GM18951 (cell line): ENCODE data around the gene DDX39A.
A peak's percentile ranks its signal among the peaks of the same experiment; 100 is the strongest.
"Not testable (repeated sequence)": the region's sequence is repeated elsewhere in the genome, so short reads cannot be mapped to it uniquely, and the experiment has no call there.

Experiments used
- POLR2A ChIP-seq: IDR thresholded peaks from 4 replicates; pipeline ENCODE4 v1.6.1; 2011; ENCODE audit warnings: mild to moderate bottlenecking; ENCODE audit not compliant: insufficient read length, insufficient read depth; ENCODE audit errors: extremely low read depth
- in situ Hi-C: fragments of 300-500 bp; cut with MboI; formaldehyde crosslinking; loops from one replicate; pipeline ENCODE4 v1.12.0; 2022; ENCODE audit warnings: low sequenced_read_pairs, mixed read lengths, inconsistent platforms; ENCODE audit not compliant: unreplicated experiment

The DDX39A gene

DNA sequence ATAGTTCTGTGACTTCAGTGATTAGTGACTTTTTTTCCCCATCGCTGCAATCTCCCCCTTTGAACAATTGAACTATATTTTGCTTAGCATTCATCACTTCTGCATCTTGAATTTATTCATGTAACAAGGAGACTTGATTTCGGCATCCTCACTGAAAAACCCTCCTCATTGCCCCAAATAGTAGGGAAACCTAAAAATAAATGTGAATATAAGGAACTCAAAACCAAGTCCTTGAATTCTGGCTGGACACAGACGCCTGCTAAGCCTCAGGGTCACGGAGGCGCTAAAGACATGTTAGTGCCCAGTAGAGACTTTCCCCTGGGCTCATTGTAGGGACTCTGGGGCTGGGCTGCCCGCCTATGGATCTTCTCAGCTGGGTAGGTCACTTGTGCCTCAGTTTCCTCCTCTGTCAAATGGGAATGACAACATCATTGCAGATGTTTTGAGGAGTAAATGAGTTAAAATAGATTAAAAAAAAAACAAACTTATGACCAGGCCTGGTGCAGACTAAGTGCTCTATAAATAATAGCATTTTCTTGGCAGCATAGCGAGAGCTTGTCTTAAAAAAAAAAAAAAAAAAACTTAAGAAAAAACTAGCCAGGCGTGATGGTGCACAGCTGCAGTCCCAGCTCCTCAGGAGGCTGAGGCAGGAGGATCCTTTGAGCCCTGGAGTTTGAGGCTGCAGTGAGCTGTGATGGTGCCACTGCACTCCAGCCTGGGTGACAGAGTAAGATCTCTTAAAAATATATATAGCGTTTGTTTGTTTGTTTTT is 39.7 kb downstream of the DDX39A start:
- TF ChIP-seq POLR2A: no peak
- in situ Hi-C loops: no loop called here

DNA sequence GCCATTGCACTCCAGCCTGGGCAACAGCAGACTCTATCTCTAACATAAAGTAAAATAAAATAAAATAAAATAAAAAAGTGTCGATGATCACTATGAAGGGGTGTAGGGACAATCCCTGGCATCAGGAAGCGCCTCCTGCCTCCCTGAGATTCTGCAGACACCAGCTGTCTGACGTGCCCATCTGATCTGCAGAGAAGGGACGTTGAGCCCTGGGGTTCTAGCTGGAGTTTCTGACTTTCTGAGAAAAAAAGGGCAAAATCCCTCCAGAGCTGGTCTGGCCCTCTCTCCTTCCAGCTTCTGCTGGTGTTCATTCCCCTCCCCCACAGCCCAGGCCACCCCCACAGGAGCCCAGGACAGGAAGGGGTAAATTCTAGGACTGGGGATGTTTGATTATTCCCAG is 40.3 kb downstream of the DDX39A start:
- TF ChIP-seq POLR2A: no peak
- in situ Hi-C loops: no loop called here

DNA sequence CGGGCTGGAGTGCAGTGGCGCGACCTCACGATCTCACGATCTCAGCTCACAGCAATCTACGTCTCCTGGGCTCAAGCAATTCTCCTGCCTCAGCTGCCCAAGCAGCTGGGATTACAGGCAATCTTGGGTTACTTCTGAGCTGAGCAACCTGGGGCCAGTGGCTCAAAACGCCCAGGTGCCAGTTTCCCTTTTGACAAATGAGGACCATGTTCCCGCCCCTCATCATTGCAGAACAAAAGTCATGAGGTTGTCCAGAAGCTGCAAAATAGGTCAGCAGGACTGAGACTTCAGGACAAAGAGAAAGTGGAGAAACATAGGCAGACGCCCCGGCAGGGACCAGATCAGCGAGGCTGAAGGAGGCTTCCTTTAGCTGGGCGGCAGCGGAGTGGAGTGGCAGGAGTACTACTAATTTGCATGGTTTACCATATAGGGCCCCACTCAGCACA is 41.2 kb downstream of the DDX39A start:
- TF ChIP-seq POLR2A: no peak

DNA sequence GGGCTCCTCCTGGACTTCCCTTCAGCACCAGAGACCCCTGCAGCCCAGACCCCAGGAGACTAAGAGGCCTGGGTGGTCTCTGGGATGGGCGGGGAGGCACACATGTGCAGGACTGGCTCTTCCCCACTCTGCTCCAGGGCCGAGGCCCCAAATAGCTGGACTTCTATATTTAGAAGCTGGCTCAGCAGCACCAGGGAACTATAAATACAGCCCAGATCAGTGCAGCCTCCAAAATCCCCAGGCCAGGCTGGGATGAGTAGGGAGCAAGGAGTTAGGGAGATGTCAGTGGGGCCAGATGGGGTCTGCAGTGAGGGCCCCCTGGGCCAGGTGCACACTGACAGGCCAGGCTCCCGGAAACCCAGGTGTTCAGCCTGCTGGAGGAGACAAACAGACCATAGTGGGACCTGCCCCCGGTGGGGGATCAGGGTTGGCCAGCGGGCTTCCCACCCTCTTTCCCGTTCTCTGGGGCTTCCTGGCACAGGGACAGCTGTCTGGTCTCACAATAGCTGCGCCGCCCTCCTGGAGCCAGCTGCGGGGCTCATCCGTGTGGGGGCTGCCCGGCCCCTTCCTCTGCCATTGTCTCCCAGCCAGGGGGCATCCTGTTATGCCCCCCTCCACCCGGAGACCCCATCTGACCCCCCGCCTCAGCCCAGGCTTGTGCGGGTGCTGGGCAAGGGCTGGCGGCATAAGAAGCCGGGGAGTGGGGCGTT is 43.4 kb downstream of the DDX39A start:
- TF ChIP-seq POLR2A: no peak
- in situ Hi-C loops: no loop called here

More for the DNA sequence above, 41.2 kb downstream of the DDX39A start:
- in situ Hi-C loops: no loop called here

DNA sequence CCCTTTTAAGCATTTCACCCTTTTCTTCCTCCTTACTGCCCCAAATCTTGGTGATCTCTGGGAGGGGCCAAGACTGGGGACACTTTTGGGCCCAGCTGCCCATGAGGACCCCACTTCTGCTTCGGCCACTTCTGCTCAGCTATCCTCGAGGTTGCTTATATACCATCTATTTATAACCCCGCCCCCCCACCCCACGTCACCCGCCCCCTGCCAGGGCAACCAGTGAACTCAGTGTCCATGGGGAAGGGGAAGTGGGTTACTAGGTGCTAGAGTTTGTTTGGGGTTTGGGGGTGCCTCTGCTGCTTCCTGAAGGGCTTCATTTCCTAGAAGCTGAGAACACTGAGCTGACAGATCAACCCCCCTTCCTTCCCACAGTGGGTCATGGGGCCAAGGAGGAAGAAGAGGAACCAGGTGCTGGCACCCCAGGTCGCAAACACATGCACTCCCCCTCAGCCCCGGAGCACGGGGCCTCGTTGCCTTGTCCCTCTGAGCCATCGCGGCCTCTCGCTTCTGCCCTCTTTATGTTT is 44.0 kb downstream of the DDX39A start:
- TF ChIP-seq POLR2A: peak; percentile 8
- in situ Hi-C loops: no loop called here

DNA sequence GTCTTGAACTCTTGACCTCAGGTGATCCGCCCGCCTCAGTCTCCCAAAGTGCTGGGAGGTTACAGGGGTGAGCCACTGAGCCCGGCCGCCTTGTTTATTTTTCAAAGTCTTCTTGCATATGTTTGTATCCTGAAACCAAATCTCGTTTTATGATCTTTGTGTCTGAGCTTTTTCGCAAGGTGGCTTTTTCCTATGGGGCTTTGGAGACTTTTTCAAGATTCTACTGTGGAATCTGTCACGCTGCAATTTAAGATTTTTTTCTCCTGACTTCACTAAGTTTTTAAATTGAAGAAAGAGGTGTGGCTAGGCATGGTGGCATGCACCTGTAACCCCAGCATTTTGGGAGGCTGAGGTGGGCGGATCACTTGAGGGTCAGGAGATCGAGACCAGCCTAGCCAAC is 44.8 kb downstream of the DDX39A start:
- in situ Hi-C loops: not testable (repeated sequence)

DNA sequence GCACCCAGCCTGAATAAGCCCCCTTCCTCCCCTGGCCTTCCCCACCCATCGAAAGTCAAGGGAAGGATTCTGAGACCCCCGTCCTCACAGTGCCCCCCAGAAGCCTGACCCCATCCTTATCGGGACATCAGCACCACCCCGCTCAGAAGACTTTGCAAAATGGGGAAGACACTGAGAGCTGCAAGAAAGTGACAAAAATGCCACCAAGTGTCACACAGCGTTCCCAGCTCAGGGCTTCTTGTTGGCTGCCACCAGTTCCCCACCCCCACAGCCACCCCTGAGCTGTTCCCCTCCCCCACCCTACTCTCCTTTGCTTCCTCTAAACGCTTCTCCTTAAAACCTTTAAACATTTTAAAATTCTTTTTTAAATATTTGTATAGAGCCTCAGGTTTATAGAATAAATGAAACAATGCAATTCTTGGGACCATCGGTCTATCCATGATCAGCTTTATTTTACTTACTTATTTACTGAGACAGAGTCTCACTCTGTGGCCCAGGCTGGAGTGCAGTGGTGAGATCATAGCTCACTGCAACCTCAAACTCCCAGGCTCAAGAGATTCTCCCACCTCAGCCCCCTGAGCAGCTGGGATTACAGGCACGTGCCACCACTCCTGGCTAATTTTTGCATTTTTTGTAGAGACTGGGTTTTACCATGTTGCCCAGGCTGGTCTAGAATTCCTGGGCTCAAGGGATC is 46.6 kb downstream of the DDX39A start:
- in situ Hi-C loops: not testable (repeated sequence)

DNA sequence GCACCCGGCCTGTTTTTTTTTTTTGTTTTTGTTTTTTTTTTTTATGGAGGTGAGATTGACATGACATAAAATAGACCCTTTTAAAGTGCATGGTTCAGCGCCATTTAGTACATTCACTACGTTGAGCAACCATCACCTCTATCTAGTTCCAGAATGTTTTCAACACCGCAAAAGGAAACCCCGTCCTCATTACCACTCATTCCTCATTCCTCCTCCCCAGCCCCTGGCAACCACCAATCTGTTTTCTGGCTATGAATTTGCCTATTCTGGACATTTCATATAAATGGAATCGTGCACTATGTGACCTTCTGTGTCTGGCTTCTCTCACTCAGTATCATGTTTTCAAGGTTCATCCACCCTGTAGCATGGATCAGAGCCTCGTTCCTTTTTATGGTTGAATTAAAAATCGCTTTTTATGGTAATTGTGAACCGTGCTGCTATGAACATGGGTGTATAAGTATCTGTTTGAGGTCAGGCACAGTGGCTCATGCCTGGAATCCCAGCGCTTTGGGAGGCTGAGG is 47.8 kb downstream of the DDX39A start:
- in situ Hi-C loops: no loop called here
- TF ChIP-seq POLR2A: no peak

DNA sequence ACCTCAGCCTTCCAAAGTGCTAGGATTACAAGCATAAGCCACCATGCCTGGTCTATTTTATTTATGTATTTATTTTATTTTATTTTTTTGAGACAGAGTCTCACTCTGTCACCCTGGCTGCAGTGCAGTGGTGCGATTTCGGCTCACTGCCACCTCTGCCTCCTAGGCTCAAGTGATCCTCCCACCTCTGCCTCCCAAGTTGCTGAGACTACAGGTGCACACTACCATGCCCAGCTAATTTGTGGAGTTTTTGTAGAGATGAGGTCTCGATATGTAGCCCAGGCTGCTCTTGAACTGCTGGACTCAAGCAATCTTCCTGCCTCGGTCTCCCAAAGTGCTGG is 48.2 kb downstream of the DDX39A start:
- TF ChIP-seq POLR2A: no peak
- in situ Hi-C loops: no loop called here

DNA sequence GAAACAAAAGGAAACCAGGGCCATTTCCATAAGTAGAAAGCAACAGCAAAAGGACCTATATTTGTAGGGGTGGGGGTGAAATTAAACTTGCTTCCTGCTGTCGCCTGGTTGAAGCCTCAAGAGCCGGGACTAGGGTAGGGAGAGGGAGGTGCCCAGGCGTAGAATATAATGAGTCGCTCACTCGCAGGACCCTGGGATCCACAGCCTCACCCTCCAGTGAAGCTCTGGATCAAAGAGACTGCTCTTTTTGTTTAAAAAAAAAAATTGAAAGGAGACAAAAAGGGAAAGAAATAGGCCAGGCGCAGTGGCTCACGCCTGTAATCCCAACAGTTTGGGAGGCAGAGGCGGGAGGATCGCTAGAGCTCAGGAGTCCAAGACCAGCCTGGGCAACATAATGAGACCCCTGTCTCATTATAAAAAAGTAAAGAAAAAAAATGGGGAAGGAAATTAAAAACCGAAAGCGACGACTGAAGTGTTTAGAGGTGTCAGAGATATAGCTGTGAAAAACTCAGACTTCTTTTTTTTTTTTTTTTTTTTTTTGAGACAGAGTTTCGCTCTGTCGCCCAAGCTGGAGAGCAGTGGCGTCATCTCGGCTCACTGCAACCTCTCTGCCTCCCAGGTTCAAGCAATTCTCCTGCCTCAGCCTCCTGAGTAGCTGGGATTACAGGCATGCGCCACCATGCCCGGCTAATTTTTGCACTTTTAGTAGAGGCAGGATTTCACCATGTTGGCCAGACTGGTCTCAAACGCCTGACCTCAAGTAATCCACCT is 48.8 kb downstream of the DDX39A start:
- TF ChIP-seq POLR2A: no peak
- in situ Hi-C loops: no loop called here

DNA sequence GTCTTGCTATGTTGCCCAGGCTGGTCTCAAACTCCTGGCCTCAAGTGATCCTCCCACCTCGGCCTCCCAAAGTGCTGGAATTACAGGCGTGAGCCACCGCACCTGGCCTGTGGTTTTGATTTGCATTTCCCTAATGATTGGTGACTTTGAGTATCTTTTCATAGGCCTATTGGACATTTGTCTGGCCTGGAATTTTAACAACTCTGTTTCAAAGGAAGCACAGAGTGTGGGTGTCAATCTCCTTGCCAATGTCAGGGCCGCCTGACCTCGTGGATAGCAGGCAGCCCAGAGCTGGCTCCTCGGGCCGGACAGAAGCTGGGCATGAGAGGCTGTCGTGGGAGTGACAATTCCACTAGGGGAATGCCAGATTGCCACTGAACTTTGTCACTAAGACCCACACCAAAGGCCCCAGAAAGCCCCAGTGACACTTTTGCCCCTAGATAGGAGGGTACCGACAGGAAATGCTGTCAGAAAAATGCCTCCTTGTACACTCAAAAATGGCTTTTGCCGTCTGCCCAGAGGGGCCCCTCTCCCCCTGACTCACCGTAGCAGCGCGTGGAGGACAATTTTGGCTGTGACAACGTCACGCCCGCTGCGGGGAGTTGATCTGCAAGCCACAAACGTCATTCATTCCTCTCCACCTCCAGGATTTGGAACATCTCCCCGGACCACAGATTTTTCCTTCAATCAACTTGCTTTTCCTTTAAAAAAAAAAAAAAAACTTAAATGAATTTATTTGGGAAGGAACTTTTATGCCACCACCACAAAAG is 49.6 kb downstream of the DDX39A start:
- TF ChIP-seq POLR2A: no peak
- in situ Hi-C loops: no loop called here

DNA sequence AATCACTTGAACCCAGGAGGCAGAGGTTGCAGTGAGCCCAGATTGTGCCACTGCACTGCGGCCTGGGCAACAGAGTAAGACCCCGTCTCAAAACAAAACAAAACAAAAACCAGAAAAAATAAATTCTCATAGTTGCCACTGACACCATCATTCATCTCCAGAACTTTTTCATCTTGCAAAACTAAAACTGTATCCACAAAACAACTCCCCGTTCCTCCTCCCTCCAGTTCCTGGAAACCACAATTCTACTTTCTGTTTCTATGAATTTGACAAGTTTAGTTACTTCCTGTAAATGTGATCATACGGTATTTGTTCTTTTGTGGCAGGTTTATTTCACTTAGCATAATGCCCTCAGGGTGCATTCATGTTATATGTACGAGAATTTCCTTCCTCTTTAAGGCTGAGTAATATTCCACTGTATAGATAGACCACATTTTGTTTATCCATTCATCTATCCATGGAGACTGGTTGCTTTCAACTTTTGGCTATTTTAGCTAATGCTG is 51.1 kb downstream of the DDX39A start:
- in situ Hi-C loops: no loop called here
- no peak for TF ChIP-seq POLR2A
